Measurements from ENCODE around the gene CCL26.

Gene CCL26

GRCh38 chr7:75772081-75773077 is at the start of gene CCL26:
Gene CCL26, minus strand, starts transcription at chr7:75772211. Its CDS starts 35 bp downstream, at chr7:75772176.
- Mint-ChIP-seq H3K36me3 (no peaks in the 10 kb centered on the region), H3K4me1 (peaks cover 21% of the 10 kb centered on the region), H3K27me3 (no peaks in the 10 kb centered on the region), H3K27ac (no peak within 1 kb of the TSS), H3K9me3 (no peaks in the 10 kb centered on the region), H3K4me3 (no peak within 1 kb of the TSS)

- Mint-ChIP-seq H3K36me3 (no peaks in the 10 kb centered on the region), H3K27me3 (no peaks in the 10 kb centered on the region), H3K9me3 (no peaks in the 10 kb centered on the region), H3K4me1 (no peaks in the 10 kb centered on the region), H3K27ac (no peak overlapping the region), H3K4me3 (no peak overlapping the region)
Observed at GRCh38 chr7:75820688-75821087, 48.7 kb upstream of the CCL26 start.

GRCh38 chr7:75819711-75820110 is 47.7 kb upstream of the CCL26 start:
- no peaks in the 10 kb centered on the region for H3K36me3 Mint-ChIP-seq
- H3K27me3 Mint-ChIP-seq = no peaks in the 10 kb centered on the region
- H3K4me1 Mint-ChIP-seq = no peaks in the 10 kb centered on the region
- H3K9me3 Mint-ChIP-seq = no peaks in the 10 kb centered on the region
- no peak overlapping the region for H3K4me3 Mint-ChIP-seq
- H3K27ac Mint-ChIP-seq = no peak overlapping the region

- H3K27me3 Mint-ChIP-seq = peaks cover 2% of the 10 kb centered on the region
- no peak overlapping the region for H3K27ac Mint-ChIP-seq
- no peaks in the 10 kb centered on the region for H3K36me3 Mint-ChIP-seq
- H3K9me3 Mint-ChIP-seq = no peaks in the 10 kb centered on the region
- H3K4me1 Mint-ChIP-seq = no peaks in the 10 kb centered on the region
- H3K4me3 Mint-ChIP-seq = no peak overlapping the region
Observed at GRCh38 chr7:75818472-75818871, 46.5 kb upstream of the CCL26 start.

- no peaks in the 10 kb centered on the region for H3K36me3 Mint-ChIP-seq
Observed at GRCh38 chr7:75817116-75817515, 45.1 kb upstream of the CCL26 start.

GRCh38 chr7:75815418-75816064 is 43.5 kb upstream of the CCL26 start:
- Mint-ChIP-seq H3K4me1 (no peaks in the 10 kb centered on the region), H3K4me3 (no peak overlapping the region), H3K27me3 (peaks cover 2% of the 10 kb centered on the region), H3K36me3 (no peaks in the 10 kb centered on the region), H3K9me3 (no peaks in the 10 kb centered on the region), H3K27ac (no peak overlapping the region)

More at GRCh38 chr7:75817116-75817515, 45.1 kb upstream of the CCL26 start:
- Mint-ChIP-seq H3K27me3 (peaks cover 2% of the 10 kb centered on the region), H3K27ac (no peak overlapping the region), H3K4me1 (no peaks in the 10 kb centered on the region), H3K9me3 (no peaks in the 10 kb centered on the region), H3K4me3 (no peak overlapping the region)

GRCh38 chr7:75814407-75814947 is 42.5 kb upstream of the CCL26 start:
- Mint-ChIP-seq H3K4me3 (no peak overlapping the region), H3K27me3 (peaks cover 2% of the 10 kb centered on the region), H3K4me1 (no peaks in the 10 kb centered on the region), H3K9me3 (no peaks in the 10 kb centered on the region), H3K27ac (no peak overlapping the region), H3K36me3 (no peaks in the 10 kb centered on the region)

- H3K27ac Mint-ChIP-seq = no peak within 1 kb of the TSS
- H3K36me3 Mint-ChIP-seq = no peaks in the 10 kb centered on the region
- H3K4me1 Mint-ChIP-seq = no peaks in the 10 kb centered on the region
- H3K4me3 Mint-ChIP-seq = no peak within 1 kb of the TSS
- H3K27me3 Mint-ChIP-seq = peaks cover 2% of the 10 kb centered on the region
- no peaks in the 10 kb centered on the region for H3K9me3 Mint-ChIP-seq
Observed at GRCh38 chr7:75813781-75814236, 41.8 kb upstream of the CCL26 start, which contains the start of gene CCL24. Gene CCL24, minus strand, starts transcription at chr7:75813806. Its CDS starts 91 bp downstream, at chr7:75813715.

GRCh38 chr7:75813084-75813483 is 41.1 kb upstream of the CCL26 start:
- no peak overlapping the region for H3K4me3 Mint-ChIP-seq
- H3K27me3 Mint-ChIP-seq = peaks cover 2% of the 10 kb centered on the region
- no peaks in the 10 kb centered on the region for H3K4me1 Mint-ChIP-seq
- H3K9me3 Mint-ChIP-seq = no peaks in the 10 kb centered on the region
- no peak overlapping the region for H3K27ac Mint-ChIP-seq
- no peaks in the 10 kb centered on the region for H3K36me3 Mint-ChIP-seq

GRCh38 chr7:75811894-75812678 is 40.1 kb upstream of the CCL26 start:
- Mint-ChIP-seq H3K4me3 (no peak overlapping the region), H3K36me3 (no peaks in the 10 kb centered on the region), H3K9me3 (no peaks in the 10 kb centered on the region), H3K27ac (no peak overlapping the region), H3K27me3 (peaks cover 2% of the 10 kb centered on the region), H3K4me1 (no peaks in the 10 kb centered on the region)

- no peak overlapping the region for H3K27ac Mint-ChIP-seq
- H3K4me3 Mint-ChIP-seq = no peak overlapping the region
- H3K27me3 Mint-ChIP-seq = peaks cover 2% of the 10 kb centered on the region
- peaks cover 4% of the 10 kb centered on the region for H3K9me3 Mint-ChIP-seq
- peaks cover 5% of the 10 kb centered on the region for H3K36me3 Mint-ChIP-seq
- no peaks in the 10 kb centered on the region for H3K4me1 Mint-ChIP-seq
Observed at GRCh38 chr7:75809396-75809795, 37.4 kb upstream of the CCL26 start.

GRCh38 chr7:75808106-75808505 is 36.1 kb upstream of the CCL26 start:
- no peak overlapping the region for H3K4me3 Mint-ChIP-seq
- H3K4me1 Mint-ChIP-seq = no peaks in the 10 kb centered on the region

GRCh38 chr7:75807452-75807851 is 35.4 kb upstream of the CCL26 start:
- H3K27me3 Mint-ChIP-seq = no peaks in the 10 kb centered on the region
- H3K4me3 Mint-ChIP-seq = no peak overlapping the region
- peaks cover 5% of the 10 kb centered on the region for H3K36me3 Mint-ChIP-seq

More at GRCh38 chr7:75808106-75808505, 36.1 kb upstream of the CCL26 start:
- Mint-ChIP-seq H3K27me3 (no peaks in the 10 kb centered on the region), H3K9me3 (peaks cover 4% of the 10 kb centered on the region), H3K27ac (no peak overlapping the region), H3K36me3 (peaks cover 5% of the 10 kb centered on the region)

GRCh38 chr7:75806560-75807307 is 34.7 kb upstream of the CCL26 start:
- Mint-ChIP-seq H3K4me1 (no peaks in the 10 kb centered on the region), H3K27ac (no peak overlapping the region), H3K27me3 (no peaks in the 10 kb centered on the region), H3K36me3 (peaks cover 5% of the 10 kb centered on the region), H3K4me3 (no peak overlapping the region), H3K9me3 (peaks cover 4% of the 10 kb centered on the region)

More at GRCh38 chr7:75807452-75807851, 35.4 kb upstream of the CCL26 start:
- Mint-ChIP-seq H3K4me1 (no peaks in the 10 kb centered on the region), H3K9me3 (peaks cover 4% of the 10 kb centered on the region), H3K27ac (no peak overlapping the region)
